SKM-1 (cell line): ENCODE data around the gene PCDHA1.
"Not testable (repeated sequence)": the region's sequence is repeated elsewhere in the genome, so short reads cannot be mapped to it uniquely, and the experiment has no call there.

Source experiments
- DNase-seq: peaks from one replicate; lab custom pipeline; 2025; ENCODE audit not compliant: unreplicated experiment; lab: John Stamatoyannopoulos, UW

Gene PCDHA1

GRCh38 chr5:140849831-140850634 is 64.1 kb downstream of the PCDHA1 start:
- not testable (repeated sequence) for DNase-seq

GRCh38 chr5:140855772-140856674 is 70.1 kb downstream of the PCDHA1 start, which contains the start of gene PCDHA10:
TSS of gene PCDHA10 (plus strand) at chr5:140855897. CDS start at chr5:140856049, 152 bp downstream.
- DNase-seq: no peak

GRCh38 chr5:140857177-140857986 is 71.4 kb downstream of the PCDHA1 start:
- DNase-seq: no peak

GRCh38 chr5:140857987-140858240 is 72.0 kb downstream of the PCDHA1 start:
- DNase-seq: no peak

DNA sequence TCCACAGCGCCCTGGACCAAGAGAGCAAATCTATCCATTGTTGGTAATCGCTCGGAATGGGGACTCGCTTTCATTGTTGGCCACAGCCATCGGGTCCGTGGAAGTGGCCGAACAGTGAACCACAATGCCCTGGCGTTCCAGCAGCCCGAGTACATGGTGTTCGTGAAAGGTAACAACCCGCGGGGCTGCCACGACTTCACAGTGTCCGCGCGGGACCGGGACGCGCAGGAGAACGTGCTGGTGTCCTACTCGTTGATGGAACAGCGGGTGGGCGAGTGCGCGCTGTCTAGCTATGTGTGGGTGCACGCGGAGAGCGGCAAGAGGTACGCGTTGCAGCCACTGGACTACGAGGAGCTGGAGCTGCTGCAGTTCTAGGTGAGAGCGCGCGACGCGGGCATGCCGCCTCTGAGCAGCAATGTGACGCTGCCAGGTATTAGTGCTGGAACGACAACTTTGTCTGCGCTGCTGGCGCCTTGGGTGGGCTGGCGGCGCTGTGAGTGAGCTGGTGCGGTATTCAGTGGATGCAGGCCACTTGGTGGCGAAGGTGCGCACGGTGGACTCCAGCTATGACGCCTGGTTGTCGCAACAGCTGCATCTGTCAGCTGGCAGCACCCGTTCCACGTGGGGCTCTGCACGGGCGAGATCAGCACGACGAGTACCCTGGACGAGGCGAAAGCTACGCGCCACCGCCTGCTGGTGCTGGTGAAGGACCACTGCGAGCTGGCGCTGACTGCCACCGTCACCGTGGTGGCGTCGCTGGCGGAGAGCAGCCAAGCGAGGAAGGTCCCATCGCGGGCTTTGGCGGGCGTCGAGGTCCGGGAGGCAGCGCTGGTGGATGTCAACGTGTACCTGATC is 76.7 kb downstream of the PCDHA1 start:
- DNase-seq: no peak

- no peak for DNase-seq
These were observed 83.0 kb downstream of the PCDHA1 start, which contains the start of gene PCDHA11 for GRCh38 chr5:140868721-140869554. TSS of gene PCDHA11 (plus strand) at chr5:140868957. CDS start at chr5:140869104, 147 bp downstream.

- DNase-seq: no peak
These were observed 83.6 kb downstream of the PCDHA1 start for GRCh38 chr5:140869555-140869886.

- DNase-seq: no peak
These were observed 84.6 kb downstream of the PCDHA1 start for GRCh38 chr5:140870221-140871201.

DNA sequence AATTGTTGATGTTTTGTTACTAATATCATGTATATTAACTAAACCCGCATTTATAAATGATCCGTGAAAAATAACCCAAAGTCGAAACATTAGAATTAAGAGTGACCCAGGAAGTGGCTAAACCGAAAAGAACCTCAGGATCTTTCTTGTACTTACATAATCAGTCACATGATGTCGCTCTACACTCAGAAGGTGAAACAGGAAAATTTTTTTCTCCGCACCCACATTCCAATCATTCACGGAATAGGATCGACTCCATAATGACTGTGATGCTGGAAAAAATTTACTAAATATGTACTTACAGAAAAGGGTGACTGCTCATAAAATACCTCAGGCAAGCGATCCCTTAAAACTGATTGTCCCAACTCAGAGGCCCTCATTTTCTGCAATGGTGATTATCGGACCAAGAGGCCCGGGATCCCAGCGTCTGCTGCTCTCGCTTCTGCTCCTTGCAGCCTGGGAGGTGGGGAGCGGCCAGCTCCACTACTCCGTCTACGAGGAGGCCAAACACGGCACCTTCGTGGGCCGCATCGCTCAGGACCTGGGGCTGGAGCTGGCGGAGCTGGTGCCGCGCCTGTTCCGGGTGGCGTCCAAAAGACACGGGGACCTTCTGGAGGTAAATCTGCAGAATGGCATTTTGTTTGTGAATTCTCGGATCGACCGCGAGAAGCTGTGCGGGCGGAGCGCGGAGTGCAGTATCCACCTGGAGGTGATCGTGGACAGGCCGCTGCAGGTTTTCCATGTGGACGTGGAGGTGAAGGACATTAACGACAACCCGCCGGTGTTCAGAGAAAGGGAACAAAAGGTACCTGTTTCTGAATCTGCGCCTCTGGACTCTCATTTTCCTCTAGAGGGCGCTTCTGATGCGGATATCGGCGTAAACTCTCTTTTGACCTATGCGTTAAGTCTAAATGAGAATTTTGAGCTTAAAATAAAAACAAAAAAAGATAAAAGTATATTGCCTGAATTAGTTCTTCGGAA is 89.4 kb downstream of the PCDHA1 start, which contains the start of gene PCDHA12:
PCDHA12 (plus strand) TSS at position 224 of the 981 bp plus-strand sequence; CDS start at position 389, 165 bp downstream.
- no peak for DNase-seq

DNA sequence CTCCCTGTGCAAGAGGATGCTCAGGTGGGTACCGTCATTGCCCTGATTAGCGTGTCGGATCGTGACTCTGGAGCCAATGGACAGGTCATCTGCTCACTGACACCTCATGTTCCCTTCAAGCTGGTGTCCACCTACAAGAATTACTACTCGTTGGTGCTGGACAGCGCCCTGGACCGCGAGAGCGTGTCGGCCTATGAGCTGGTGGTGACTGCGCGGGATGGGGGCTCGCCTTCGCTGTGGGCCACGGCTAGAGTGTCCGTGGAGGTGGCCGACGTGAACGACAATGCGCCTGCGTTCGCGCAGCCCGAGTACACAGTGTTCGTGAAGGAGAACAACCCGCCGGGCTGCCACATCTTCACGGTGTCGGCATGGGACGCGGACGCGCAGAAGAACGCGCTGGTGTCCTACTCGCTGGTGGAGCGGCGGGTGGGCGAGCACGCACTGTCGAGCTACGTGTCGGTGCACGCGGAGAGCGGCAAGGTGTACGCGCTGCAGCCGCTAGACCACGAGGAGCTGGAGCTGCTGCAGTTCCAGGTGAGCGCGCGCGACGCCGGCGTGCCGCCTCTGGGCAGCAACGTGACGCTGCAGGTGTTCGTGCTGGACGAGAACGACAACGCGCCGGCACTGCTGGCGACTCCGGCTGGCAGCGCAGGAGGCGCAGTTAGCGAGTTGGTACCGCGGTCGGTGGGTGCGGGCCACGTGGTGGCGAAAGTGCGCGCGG is 90.8 kb downstream of the PCDHA1 start:
- DNase-seq: not testable (repeated sequence)

DNA sequence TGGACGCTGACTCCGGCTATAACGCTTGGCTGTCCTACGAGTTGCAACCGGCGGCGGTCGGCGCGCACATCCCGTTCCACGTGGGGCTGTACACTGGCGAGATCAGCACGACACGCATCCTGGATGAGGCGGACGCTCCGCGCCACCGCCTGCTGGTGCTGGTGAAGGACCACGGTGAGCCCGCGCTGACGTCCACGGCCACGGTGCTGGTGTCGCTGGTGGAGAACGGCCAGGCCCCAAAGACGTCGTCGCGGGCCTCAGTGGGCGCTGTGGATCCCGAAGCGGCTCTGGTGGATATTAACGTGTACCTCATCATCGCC is 91.3 kb downstream of the PCDHA1 start:
- DNase-seq: no peak

- DNase-seq: no peak
These were observed 96.1 kb downstream of the PCDHA1 start, which contains the start of gene PCDHA13 for GRCh38 chr5:140881889-140882590. TSS of gene PCDHA13 (plus strand) at chr5:140882124. CDS start at chr5:140882269, 145 bp downstream.

DNA sequence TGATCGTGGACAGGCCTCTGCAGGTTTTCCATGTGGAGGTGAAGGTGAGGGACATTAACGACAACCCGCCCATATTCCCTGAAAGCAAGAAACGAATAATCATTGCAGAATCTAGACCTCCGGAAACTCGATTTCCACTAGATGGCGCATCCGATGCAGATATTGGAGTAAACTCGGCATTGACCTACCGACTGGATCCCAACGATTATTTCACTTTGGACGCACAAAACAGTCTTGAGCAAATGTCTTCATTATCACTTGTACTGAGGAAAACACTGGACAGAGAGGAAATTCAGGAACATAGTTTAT is 96.6 kb downstream of the PCDHA1 start:
- DNase-seq: no peak

GRCh38 chr5:140883373-140883772 is 97.4 kb downstream of the PCDHA1 start:
- no peak for DNase-seq

DNA sequence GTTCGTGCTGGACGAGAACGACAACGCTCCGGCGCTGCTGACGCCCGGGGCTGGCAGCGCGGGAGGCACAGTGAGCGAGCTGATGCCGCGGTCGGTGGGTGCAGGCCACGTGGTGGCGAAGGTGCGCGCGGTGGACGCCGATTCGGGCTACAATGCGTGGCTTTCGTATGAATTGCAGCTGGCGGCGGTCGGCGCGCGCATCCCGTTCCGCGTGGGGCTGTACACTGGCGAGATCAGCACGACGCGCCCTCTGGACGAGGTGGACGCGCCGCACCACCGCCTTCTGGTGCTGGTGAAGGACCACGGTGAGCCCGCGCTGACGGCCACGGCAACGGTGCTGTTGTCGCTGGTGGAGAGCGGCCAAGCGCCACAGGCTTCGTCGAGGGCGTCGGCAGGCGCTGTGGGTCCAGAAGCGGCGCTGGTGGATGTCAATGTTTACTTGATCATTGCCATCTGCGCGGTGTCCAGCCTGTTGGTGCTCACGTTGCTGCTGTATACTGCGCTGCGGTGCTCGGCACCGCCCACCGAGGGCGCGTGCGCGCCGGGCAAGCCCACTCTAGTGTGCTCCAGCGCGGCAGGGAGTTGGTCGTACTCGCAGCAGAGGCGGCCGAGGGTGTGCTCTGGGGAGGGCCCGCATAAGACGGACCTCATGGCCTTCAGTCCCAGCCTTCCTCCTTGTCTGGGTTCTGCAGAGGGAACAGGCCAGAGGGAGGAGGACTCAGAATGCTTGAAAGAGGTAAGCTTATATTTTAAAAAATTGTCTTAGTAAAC is 98.2 kb downstream of the PCDHA1 start:
- no peak for DNase-seq
